ENCODE results near the gene NQO1.

Gene NQO1

GRCh38 chr16:69747115-69747514 lies 20.8 kb upstream of the NQO1 start:
- Histone ChIP-seq H3K4me3 (ENCODE audit: low read depth, low read length) (peak overlapping the region; percentile 5; the same call in 1 of the 2 replicates), H3K9me3 (ENCODE audit: severe bottlenecking) (no peaks in the 10 kb centered on the region), H3K27me3 (ENCODE audit: insufficient read depth, low read depth, severe bottlenecking) (no peaks in the 10 kb centered on the region), H3K36me3 (peaks cover 90% of the 10 kb centered on the region), H3K27ac (peak overlapping the region; percentile 73)
- DNase-seq: peak; percentile 73
- TF ChIP-seq, protein P1, sequence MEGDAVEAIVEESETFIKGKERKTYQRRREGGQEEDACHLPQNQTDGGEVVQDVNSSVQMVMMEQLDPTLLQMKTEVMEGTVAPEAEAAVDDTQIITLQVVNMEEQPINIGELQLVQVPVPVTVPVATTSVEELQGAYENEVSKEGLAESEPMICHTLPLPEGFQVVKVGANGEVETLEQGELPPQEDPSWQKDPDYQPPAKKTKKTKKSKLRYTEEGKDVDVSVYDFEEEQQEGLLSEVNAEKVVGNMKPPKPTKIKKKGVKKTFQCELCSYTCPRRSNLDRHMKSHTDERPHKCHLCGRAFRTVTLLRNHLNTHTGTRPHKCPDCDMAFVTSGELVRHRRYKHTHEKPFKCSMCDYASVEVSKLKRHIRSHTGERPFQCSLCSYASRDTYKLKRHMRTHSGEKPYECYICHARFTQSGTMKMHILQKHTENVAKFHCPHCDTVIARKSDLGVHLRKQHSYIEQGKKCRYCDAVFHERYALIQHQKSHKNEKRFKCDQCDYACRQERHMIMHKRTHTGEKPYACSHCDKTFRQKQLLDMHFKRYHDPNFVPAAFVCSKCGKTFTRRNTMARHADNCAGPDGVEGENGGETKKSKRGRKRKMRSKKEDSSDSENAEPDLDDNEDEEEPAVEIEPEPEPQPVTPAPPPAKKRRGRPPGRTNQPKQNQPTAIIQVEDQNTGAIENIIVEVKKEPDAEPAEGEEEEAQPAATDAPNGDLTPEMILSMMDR (IDR thresholded peaks at IDR 0.05; ENCODE audit: low read depth, low read length): no peak

GRCh38 chr16:69745959-69746358 lies 19.6 kb upstream of the NQO1 start:
- Histone ChIP-seq H3K4me3 (ENCODE audit: low read depth, low read length) (no peak overlapping the region), H3K36me3 (peaks cover 91% of the 10 kb centered on the region), H3K27me3 (ENCODE audit: insufficient read depth, low read depth, severe bottlenecking) (no peaks in the 10 kb centered on the region), H3K9me3 (ENCODE audit: severe bottlenecking) (no peaks in the 10 kb centered on the region), H3K27ac (peak overlapping the region; percentile 73)
- TF ChIP-seq, protein P1 (IDR thresholded peaks at IDR 0.05; ENCODE audit: low read depth, low read length): no peak
- DNase-seq: no peak

DNA sequence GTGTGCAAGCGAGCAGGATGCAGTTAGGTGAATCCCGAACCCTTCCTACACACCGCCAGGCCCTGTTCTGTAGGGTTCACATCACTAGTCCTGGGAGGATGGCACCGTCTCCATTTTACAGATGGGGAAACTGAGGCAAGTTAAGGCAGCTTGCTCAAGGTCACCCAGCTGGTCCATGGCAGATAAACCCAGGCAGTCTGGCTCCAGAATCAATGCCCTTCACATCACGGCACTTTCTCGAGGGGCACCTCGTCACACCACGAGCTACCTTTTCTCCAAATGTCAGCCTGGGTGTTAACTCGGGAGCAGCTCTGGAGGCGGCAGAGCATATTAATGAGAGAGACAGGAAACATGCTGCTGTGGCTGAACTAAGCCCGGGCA lies 18.9 kb upstream of the NQO1 start:
- TF ChIP-seq, protein P1 (IDR thresholded peaks at IDR 0.05; ENCODE audit: low read depth, low read length): no peak
- H3K36me3 ChIP-seq: peaks cover 89% of the 10 kb centered on the region
- no peak overlapping the region; the same call in 1 of the 2 replicates for H3K27ac ChIP-seq
- no peak for DNase-seq
- H3K4me3 ChIP-seq (ENCODE audit: low read depth, low read length): no peak overlapping the region
- H3K9me3 ChIP-seq (ENCODE audit: severe bottlenecking): no peaks in the 10 kb centered on the region
- no peaks in the 10 kb centered on the region for H3K27me3 ChIP-seq (ENCODE audit: insufficient read depth, low read depth, severe bottlenecking)

DNA sequence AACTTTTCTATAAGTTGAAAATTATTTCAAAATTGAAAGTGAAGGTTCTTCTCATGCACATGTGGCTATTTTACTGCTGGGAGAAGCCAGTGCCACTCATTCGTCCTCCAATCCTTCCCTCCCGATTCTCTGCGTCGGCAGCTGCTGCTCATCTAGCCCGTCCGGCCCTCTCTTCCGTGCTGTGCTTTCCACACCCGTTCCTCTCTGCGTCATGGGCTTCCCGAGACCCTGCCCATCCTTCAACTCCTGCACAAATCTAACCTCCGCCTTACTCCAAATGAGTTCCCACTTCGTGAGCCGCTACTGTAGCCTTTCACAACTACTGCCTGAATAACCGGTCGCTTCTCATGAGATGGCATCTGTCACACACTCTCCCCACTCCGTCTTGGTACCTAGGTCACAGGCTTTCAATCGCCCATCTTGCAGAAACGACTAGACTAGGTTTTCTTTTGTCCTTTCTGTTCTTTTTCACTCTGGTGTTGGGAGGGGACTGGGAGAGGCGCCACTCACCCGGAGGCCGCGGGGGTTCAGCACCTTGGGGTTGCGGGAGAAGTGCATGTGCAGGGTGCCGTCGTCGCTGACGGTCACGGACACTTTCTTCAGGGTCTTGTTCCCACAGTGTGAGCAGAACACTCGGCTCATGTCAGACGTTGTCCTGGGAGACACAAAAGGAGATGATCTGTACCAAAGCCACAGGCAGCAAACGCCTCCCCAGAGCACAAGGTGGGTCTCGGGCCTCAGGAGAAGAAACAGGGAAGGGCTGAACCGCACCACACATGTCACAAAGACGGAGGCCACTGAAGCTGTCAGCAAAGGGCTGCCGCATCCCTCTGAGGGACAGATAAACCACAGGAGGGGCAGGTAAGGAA lies 18.2 kb upstream of the NQO1 start:
- Histone ChIP-seq H3K4me3 (ENCODE audit: low read depth, low read length) (no peak overlapping the region), H3K36me3 (peaks cover 92% of the 10 kb centered on the region), H3K27ac (no peak overlapping the region), H3K27me3 (ENCODE audit: insufficient read depth, low read depth, severe bottlenecking) (no peaks in the 10 kb centered on the region), H3K9me3 (ENCODE audit: severe bottlenecking) (no peaks in the 10 kb centered on the region)
- TF ChIP-seq, protein P1 (IDR thresholded peaks at IDR 0.05; ENCODE audit: low read depth, low read length): no peak
- no peak for DNase-seq

GRCh38 chr16:69741951-69742904 lies 15.9 kb upstream of the NQO1 start:
- no peaks in the 10 kb centered on the region for H3K9me3 ChIP-seq (ENCODE audit: severe bottlenecking)
- no peak for DNase-seq
- H3K4me3 ChIP-seq (ENCODE audit: low read depth, low read length): no peak overlapping the region
- no peak overlapping the region for H3K27ac ChIP-seq
- peaks cover 73% of the 10 kb centered on the region for H3K36me3 ChIP-seq
- no peaks in the 10 kb centered on the region for H3K27me3 ChIP-seq (ENCODE audit: insufficient read depth, low read depth, severe bottlenecking)
- TF ChIP-seq, protein P1 (IDR thresholded peaks at IDR 0.05; ENCODE audit: low read depth, low read length): no peak

Measured in WERI-Rb-1 (cell line).